K562 (cell line): ENCODE data around the gene PXK.

Source experiments
- ARID4B ChIP-seq: sonication (generic); formaldehyde crosslinking; IDR thresholded peaks from 2 replicates; pipeline ENCODE4 v1.8.0; 2022; ENCODE audit warnings: mild to moderate bottlenecking, missing genetic modification reagents
- BRF1 ChIP-seq: IDR thresholded peaks from 3 replicates; pipeline ENCODE4 v1.6.1; 2011; ENCODE audit warnings: borderline replicate concordance, mild to moderate bottlenecking; ENCODE audit not compliant: insufficient read length; ENCODE audit errors: extremely low read depth
- ETV6 ChIP-seq, 3 experiments: fragments of 150-350 bp in 1 of 3; sonication (generic) in 1 of 3; formaldehyde crosslinking in 1 of 3; IDR thresholded peaks; 2 replicates each; pipeline versions ENCODE4 v1.6.1 to v1.8.0; 2014 to 2022; ENCODE audit warnings: borderline replicate concordance in 2 of 3, low read depth in 2 of 3, antibody characterized with exemption in 1 of 3, low read length in 1 of 3, mild to moderate bottlenecking in 1 of 3, missing genetic modification reagents in 1 of 3
- GABPA ChIP-seq: fragments of 200-800 bp; sonication (Bioruptor generic); conservative IDR thresholded peaks from 2 replicates; pipeline ENCODE4 v1.6.1; 2016; ENCODE audit warnings: low read depth, missing genetic modification characterization, missing compliant biosample characterization
- KDM1A ChIP-seq, 2 experiments: fragments of 450-650 bp; IDR thresholded peaks; 2 replicates each; pipeline ENCODE4 v1.6.1; 2016; ENCODE audit warnings: mild to moderate bottlenecking in 2 of 2
- POLR2A ChIP-seq: fragments of 450-650 bp; conservative IDR thresholded peaks from 2 replicates; pipeline ENCODE4 v1.6.1; 2016
- POLR2AphosphoS5 ChIP-seq: IDR thresholded peaks from 2 replicates; pipeline ENCODE4 v1.6.1; 2011; ENCODE audit warnings: mild to moderate bottlenecking, low read depth, low read length, moderate library complexity; ENCODE audit not compliant: control insufficient read depth, insufficient read depth
- SP1 ChIP-seq: sonication (generic); formaldehyde crosslinking; IDR thresholded peaks from 2 replicates; pipeline ENCODE4 v1.8.1; 2022; ENCODE audit warnings: mild to moderate bottlenecking, missing genetic modification reagents
- SPI1 ChIP-seq: IDR thresholded peaks from 2 replicates; pipeline ENCODE4 v1.6.1; 2011; ENCODE audit warnings: low read depth, low read length, control low read depth, borderline replicate concordance
- ZBTB43 ChIP-seq: sonication (generic); formaldehyde crosslinking; IDR thresholded peaks from 2 replicates; pipeline ENCODE4 v1.8.0; 2023; ENCODE audit warnings: mild to moderate bottlenecking, missing genetic modification reagents
- ZNF253 ChIP-seq: fragments of 250-450 bp; sonication (Bioruptor Pico); conservative IDR thresholded peaks from 2 replicates; pipeline ENCODE4 v1.6.1; 2021; ENCODE audit warnings: mild to moderate bottlenecking

GRCh38 chr3:58411851-58412830 lies 79.4 kb downstream of the PXK start:
- TF ChIP-seq SP1 (CRISPR knock-in tag) (no peak), GABPA (tag) (no peak), SPI1 (no peak), POLR2AphosphoS5 (no peak), ARID4B (CRISPR knock-in tag) (no peak), ZBTB43 (CRISPR knock-in tag) (no peak), POLR2A (no peak), BRF1 (no peak), ZNF253 (CRISPR knock-in tag) (no peak), ETV6 (IDR thresholded peaks at IDR 0.05; ENCODE audit: borderline replicate concordance in 1 of 2, low read depth in 2 of 2, low read length in 1 of 2) (no peak), ETV6 (CRISPR knock-in tag; IDR thresholded peaks at IDR 0.05; ENCODE audit: borderline replicate concordance) (no peak), KDM1A (IDR thresholded peaks at IDR 0.05) (no peak)
